ENCODE data around the gene NRG2.

NRG2 gene

GRCh38 chr5:139974661-139975060 is 68.4 kb downstream of the NRG2 start:
- no peaks in the 10 kb centered on the region for H3K9me2 ChIP-seq (replicated peaks; ENCODE audit: insufficient read depth, low read length)
- no peak for TF ChIP-seq EZH2phosphoT487 (conservative IDR thresholded peaks at IDR 0.05; ENCODE audit: low read length)
- TF ChIP-seq CTCF (IDR thresholded peaks at IDR 0.05; ENCODE audit: insufficient read depth, low read length, poor library complexity, severe bottlenecking), result no peak
- H4K20me1 ChIP-seq (ENCODE audit: low read depth, low read length), result no peaks in the 10 kb centered on the region
- H3F3A ChIP-seq (ENCODE audit: insufficient read depth), result no peaks in the 10 kb centered on the region
- H3K9me3 ChIP-seq (ENCODE audit: insufficient read depth, low read length), result no peaks in the 10 kb centered on the region
- no peak overlapping the region for H3K4me3 ChIP-seq (ENCODE audit: insufficient read depth, low read length, poor library complexity, severe bottlenecking)
- H3K79me2 ChIP-seq (ENCODE audit: insufficient read depth, low read length), result no peaks in the 10 kb centered on the region
- no peak overlapping the region for H2AFZ ChIP-seq (ENCODE audit: low read depth, low read length, severe bottlenecking)
- H3K4me2 ChIP-seq (ENCODE audit: low read depth, low read length, poor library complexity, severe bottlenecking), result no peak overlapping the region
- no peaks in the 10 kb centered on the region for H3K27me3 ChIP-seq (ENCODE audit: low read length)
- H3K36me3 ChIP-seq (ENCODE audit: low read length), result no peaks in the 10 kb centered on the region
- H3K27ac ChIP-seq (ENCODE audit: low read depth, low read length), result no peak overlapping the region
- no peak overlapping the region for H3K9ac ChIP-seq (ENCODE audit: low read length)

- no peaks in the 10 kb centered on the region for H3K9me2 ChIP-seq (replicated peaks; ENCODE audit: insufficient read depth, low read length)
- no peaks in the 10 kb centered on the region for H4K20me1 ChIP-seq (ENCODE audit: low read depth, low read length)
- no peaks in the 10 kb centered on the region for H3K79me2 ChIP-seq (ENCODE audit: insufficient read depth, low read length)
- no peaks in the 10 kb centered on the region for H3K27me3 ChIP-seq (ENCODE audit: low read length)
- no peak overlapping the region for H3K4me3 ChIP-seq (ENCODE audit: insufficient read depth, low read length, poor library complexity, severe bottlenecking)
- no peak overlapping the region for H3K27ac ChIP-seq (ENCODE audit: low read depth, low read length)
- H3K9me3 ChIP-seq (ENCODE audit: insufficient read depth, low read length), result no peaks in the 10 kb centered on the region
- H3K9ac ChIP-seq (ENCODE audit: low read length), result no peak overlapping the region
- no peaks in the 10 kb centered on the region for H3F3A ChIP-seq (ENCODE audit: insufficient read depth)
- H3K4me2 ChIP-seq (ENCODE audit: low read depth, low read length, poor library complexity, severe bottlenecking), result no peak overlapping the region
- no peaks in the 10 kb centered on the region for H3K36me3 ChIP-seq (ENCODE audit: low read length)
- TF ChIP-seq CTCF (IDR thresholded peaks at IDR 0.05; ENCODE audit: insufficient read depth, low read length, poor library complexity, severe bottlenecking) (no peak), EZH2phosphoT487 (conservative IDR thresholded peaks at IDR 0.05; ENCODE audit: low read length) (no peak)
- no peak overlapping the region for H2AFZ ChIP-seq (ENCODE audit: low read depth, low read length, severe bottlenecking)
These were observed 71.8 kb downstream of the NRG2 start for GRCh38 chr5:139971202-139971725.

DNA sequence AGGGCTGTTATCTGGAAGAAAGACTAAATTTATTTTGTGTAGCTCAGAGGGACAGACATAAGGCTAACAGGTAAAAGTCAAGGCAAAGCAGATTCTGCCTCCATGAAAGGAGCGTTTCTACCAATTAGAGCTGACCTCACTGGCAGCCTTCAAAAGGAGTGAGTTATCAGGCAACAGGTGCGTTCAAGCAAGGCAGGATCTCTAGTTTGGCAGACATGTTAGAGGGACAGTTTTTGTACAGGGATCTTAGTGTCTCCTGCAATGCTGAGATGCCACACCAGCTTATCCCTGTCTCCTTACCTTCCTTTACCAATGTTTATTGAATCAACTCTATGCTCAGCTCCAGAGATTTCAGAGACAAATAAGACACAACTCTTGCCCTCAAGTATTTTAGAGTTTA is 73.8 kb downstream of the NRG2 start:
- Histone ChIP-seq H3K79me2 (ENCODE audit: insufficient read depth, low read length) (no peaks in the 10 kb centered on the region), H2AFZ (ENCODE audit: low read depth, low read length, severe bottlenecking) (no peak overlapping the region), H3K4me2 (ENCODE audit: low read depth, low read length, poor library complexity, severe bottlenecking) (no peak overlapping the region)

More for the DNA sequence above, 73.8 kb downstream of the NRG2 start:
- Histone ChIP-seq H3K36me3 (ENCODE audit: low read length) (no peaks in the 10 kb centered on the region), H3K9me2 (replicated peaks; ENCODE audit: insufficient read depth, low read length) (no peaks in the 10 kb centered on the region), H4K20me1 (ENCODE audit: low read depth, low read length) (no peaks in the 10 kb centered on the region), H3F3A (ENCODE audit: insufficient read depth) (no peaks in the 10 kb centered on the region), H3K4me3 (ENCODE audit: insufficient read depth, low read length, poor library complexity, severe bottlenecking) (no peak overlapping the region), H3K9ac (ENCODE audit: low read length) (no peak overlapping the region), H3K9me3 (ENCODE audit: insufficient read depth, low read length) (no peaks in the 10 kb centered on the region), H3K27me3 (ENCODE audit: low read length) (no peaks in the 10 kb centered on the region), H3K27ac (ENCODE audit: low read depth, low read length) (no peak overlapping the region)
- no peak for TF ChIP-seq CTCF (IDR thresholded peaks at IDR 0.05; ENCODE audit: insufficient read depth, low read length, poor library complexity, severe bottlenecking)
- no peak for TF ChIP-seq EZH2phosphoT487 (conservative IDR thresholded peaks at IDR 0.05; ENCODE audit: low read length)
